TTC549 (cell line): ENCODE results near the gene CD28.
"Not testable (repeated sequence)": the region's sequence is repeated elsewhere in the genome, so short reads cannot be mapped to it uniquely, and the experiment has no call there.

Experiments
- FAIRE-seq: peaks from 2 replicates; lab custom pipeline; 2012; peaks lifted over from hg19 to GRCh38; lab: Jason Lieb, UNC

CD28 gene

DNA sequence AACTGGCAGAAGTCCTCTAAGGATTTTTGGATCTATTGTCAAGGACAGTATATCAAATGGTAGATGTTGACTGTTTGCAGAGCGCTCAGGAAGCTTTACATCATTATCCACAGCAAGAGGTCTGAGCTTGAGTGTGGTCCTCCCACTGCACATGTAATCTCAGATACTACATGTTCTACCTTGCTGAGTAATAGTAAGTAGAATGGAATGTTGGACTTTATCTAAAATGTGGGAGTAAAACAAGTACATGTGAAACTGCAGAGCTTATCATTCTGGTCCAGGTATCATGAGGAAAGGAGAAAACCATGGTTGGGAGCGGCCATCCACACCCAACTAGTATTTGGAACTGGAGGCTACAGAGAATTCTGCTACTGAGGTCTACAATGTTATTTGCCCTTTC, 19.3 kb upstream of the CD28 start:
- FAIRE-seq = no peak

DNA sequence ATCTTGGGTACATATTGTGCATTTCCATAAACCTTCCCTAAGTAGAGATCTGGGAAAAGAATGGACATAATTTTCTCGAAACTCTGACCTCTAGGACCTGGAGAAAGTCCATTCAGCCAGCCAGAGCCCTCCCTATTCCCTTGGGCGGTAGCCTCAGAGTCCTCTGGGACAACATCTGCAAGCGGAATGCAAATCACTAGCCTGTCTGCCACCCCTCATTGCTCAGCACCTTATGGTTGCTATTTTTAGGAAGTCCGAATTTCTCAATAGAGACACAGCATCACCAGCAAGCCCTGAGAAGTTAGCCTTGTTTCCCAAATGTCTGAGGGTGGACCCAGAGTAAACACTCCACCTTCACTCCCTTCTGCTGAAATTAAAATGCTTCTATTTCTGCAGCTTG, 17.6 kb upstream of the CD28 start:
- no peak for FAIRE-seq

DNA sequence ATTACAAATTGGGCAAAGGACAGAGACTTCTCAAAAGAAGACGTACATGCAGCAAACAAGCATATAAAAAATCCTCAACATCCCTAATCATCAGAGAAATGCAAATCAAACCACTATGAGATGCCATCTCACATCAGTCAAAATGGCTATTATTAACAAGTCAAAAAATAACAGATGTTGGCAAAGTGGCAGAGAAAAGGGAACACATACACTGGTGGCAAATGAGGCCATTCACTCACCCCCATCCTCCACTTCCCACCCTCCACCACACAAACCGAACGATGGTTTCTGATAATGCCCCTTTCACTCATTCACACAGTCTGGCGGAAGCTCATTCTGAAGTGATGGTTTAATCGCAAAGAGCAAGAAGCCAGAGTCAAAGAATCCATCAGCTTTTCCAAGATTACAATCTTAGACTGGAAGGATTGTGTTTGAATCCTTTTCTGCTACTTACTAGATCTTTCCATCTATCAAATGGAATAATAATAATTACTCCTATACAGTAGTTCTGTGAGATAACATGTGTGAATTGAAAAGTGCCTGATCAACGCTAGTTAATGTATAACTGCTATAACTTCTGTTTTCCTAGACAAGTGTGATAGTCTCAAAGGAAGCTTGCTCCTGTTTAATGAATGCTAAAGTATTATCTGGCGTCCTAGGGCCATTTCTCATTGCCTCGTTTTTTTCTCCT, 16.9 kb upstream of the CD28 start:
- FAIRE-seq = no peak

GRCh38 chr2:203690117-203690431, 16.4 kb upstream of the CD28 start:
- no peak for FAIRE-seq

DNA sequence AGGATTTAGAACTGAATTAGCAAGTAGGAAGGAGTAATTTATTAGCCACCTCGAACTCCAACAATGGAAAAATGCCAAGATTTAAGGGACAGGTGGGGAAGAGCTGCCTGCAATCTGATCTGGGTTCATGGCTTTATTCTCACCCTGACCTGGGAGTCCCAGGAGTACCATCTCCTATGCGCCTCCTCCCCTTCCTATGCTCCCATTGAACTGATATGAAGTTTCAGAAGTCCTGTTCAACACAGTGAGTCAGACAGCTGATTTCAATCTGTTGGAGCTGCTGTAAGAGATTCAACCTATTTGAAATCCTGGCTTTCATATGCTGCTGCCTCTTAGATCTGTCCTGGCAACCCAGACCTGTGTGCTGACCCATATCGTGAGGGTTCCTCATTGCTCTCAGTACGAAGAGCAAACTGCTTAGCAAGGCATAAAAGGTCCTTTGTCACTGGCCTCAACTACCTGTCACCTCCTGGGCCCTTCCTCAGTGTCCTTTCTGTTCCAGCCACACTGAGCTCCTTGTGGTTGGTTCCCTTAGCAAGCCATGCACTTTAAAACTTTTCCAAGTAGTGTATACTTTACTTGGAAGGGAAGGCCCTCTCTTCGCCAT, 15.9 kb upstream of the CD28 start:
- no peak for FAIRE-seq

DNA sequence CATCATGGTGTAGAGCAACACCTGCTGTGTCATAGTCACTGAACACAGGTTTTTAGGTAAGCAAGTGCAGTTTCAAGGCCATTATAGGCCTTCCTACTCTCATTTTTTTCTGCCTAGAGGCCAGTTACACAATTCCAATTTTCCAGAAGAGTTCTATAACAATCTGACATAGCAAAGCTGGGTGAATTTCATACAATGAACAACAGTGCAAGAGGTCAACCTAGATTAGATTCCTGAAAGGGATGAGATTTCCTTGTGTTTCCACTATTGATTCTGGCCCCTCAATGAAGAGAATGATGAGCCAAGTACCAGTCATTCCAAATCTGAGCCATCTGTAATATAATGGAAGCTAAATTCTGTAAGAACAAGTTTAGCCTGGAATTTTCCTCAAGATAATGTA, 15.3 kb upstream of the CD28 start:
- no peak for FAIRE-seq

GRCh38 chr2:203692031-203692710, 14.3 kb upstream of the CD28 start:
- no peak for FAIRE-seq

GRCh38 chr2:203693242-203693879, 13.1 kb upstream of the CD28 start:
- no peak for FAIRE-seq

- FAIRE-seq = no peak
Measured at GRCh38 chr2:203694191-203694590, 12.2 kb upstream of the CD28 start.

DNA sequence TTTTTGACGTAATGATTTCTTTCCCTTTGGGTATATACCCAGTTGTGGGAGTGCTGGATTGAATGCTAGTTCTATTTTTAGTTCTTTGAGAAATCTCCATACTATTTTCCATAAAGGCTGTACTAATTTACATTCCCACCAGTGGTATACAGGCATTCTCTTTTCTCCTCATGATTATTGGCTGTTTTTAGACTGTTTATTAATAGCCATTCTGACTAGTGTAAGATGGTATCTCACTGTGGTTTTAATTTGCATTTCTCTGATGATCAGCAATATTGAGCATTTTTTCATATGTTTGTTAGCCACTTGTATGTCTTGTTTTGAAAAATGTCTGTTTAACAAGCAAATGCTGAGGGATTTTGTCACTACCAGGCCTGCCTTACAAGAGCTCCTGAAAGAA, 9.2 kb upstream of the CD28 start:
- no peak for FAIRE-seq

- not testable (repeated sequence) for FAIRE-seq
Measured at GRCh38 chr2:203697763-203698162, 8.7 kb upstream of the CD28 start.

DNA sequence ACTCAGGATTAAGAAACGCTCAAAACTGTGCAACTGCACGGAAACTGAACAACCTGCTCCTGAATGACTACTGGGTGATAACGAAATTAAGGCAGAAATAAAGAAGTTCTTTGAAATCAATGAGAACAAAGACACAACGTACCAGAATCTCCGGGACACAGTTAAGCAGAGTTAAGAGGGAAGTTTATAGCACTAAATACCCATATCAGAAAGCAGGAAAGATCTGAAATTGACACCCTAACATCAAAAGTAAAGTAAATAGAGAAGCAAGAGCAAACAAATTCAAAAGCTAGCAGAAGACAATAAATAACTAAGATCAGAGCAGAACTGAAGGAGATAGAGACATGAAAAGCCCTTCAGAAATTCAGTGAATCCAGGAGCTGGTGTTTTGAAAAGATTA, 8.0 kb upstream of the CD28 start:
- not testable (repeated sequence) for FAIRE-seq

- FAIRE-seq = no peak
Measured at GRCh38 chr2:203704430-203704829, 2.0 kb upstream of the CD28 start.

DNA sequence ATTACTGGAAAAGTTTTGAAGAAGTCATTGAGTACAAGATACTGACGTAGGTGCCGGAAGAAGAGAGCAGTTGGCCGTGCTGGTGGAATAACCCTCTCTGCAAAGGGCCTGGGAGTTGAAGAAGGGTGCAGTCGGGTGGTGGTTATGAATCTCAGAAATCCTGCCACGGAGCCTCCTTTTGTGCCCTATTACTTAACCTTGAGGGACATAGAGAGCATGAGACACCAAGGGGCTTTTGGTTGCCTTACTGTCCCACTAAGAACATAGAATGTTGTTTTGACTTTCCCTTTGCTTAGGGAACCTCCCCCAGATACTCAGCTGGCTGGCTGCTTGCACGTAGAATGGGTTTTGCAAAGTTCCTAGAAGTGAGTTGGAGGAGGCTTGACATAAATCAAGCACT, 1.3 kb upstream of the CD28 start:
- FAIRE-seq = no peak

DNA sequence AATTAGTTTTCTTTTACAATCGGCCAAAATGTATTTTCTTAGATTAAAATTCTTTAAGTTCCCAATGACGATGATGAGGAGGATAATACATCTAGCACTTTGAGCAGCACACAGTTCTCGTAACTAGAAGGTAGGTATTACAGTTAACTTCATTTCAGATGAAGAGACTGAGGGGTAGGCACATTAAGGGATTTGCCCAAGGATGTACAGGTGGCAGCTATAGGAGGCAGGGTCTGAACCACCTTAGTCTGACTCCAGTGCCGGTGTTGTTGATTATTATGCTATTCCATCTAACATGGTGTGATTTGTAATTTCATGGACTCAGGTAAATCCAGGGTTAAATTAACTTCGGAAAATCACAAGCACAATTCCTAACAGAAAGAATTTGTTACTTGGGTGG, 1.1 kb downstream of the CD28 start:
- no peak for FAIRE-seq

- FAIRE-seq = no peak
Measured at GRCh38 chr2:203708846-203709396, 2.5 kb downstream of the CD28 start.

GRCh38 chr2:203709416-203710040, 3.1 kb downstream of the CD28 start:
- FAIRE-seq = peak; percentile 50

GRCh38 chr2:203710226-203710625, 3.8 kb downstream of the CD28 start:
- FAIRE-seq = no peak

- FAIRE-seq = no peak
Measured at GRCh38 chr2:203710952-203711351, 4.5 kb downstream of the CD28 start.

GRCh38 chr2:203711399-203711798, 5.0 kb downstream of the CD28 start:
- no peak for FAIRE-seq

DNA sequence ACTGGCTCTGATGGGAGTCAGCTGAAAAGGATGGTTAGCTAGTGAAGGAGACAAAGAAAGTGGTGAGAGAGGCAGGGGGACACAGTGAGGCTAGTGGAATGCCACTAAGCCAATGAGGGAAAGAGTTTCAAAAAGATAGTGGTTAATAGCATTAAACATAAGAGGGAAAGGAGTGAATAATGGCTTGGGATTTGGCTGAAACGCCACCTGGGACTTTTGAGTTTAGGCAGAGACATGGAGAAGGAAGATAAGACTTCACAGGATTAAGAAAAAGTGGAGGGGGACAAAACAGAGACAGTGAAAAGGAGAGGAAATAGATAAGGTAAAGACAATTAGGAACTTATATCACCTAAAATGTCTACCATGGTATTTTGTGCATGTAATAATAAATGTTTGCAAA, 6.9 kb downstream of the CD28 start:
- FAIRE-seq = no peak

DNA sequence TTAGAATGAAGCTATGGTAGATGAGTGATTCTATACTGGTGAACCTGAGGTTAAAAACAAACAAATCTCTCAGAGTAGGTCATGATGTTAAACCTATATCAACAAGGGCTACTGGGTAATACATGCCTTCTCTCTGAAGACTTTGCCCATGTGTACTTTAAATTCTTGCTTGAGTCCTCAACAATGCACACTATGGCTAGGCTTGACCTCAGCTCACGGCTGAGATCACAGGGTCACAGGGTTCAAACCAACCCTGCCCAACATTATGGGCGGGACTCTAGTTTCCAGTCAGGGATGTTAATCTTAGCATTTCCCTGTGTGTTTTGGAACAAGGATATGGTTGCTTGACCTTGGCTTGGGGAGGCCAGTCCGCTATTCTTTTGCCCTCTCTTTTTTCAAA, 7.7 kb downstream of the CD28 start:
- no peak for FAIRE-seq

GRCh38 chr2:203715744-203716143, 9.3 kb downstream of the CD28 start:
- FAIRE-seq = no peak
